Hematopoietic multipotent progenitor cell treated with erythropoietin and hydrocortisone succinate and interleukin-3 and kit ligand, for 4 days (in vitro differentiated cells): ENCODE measurements around the gene CCNF.
"Not testable (repeated sequence)": the region's sequence is repeated elsewhere in the genome, so short reads cannot be mapped to it uniquely, and the experiment has no call there.

Experiments
- DNase-seq: peaks from one replicate; pipeline ENCODE4 v3.0.0-alpha.2; 2015

CCNF gene, protein sequence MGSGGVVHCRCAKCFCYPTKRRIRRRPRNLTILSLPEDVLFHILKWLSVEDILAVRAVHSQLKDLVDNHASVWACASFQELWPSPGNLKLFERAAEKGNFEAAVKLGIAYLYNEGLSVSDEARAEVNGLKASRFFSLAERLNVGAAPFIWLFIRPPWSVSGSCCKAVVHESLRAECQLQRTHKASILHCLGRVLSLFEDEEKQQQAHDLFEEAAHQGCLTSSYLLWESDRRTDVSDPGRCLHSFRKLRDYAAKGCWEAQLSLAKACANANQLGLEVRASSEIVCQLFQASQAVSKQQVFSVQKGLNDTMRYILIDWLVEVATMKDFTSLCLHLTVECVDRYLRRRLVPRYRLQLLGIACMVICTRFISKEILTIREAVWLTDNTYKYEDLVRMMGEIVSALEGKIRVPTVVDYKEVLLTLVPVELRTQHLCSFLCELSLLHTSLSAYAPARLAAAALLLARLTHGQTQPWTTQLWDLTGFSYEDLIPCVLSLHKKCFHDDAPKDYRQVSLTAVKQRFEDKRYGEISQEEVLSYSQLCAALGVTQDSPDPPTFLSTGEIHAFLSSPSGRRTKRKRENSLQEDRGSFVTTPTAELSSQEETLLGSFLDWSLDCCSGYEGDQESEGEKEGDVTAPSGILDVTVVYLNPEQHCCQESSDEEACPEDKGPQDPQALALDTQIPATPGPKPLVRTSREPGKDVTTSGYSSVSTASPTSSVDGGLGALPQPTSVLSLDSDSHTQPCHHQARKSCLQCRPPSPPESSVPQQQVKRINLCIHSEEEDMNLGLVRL

DNA sequence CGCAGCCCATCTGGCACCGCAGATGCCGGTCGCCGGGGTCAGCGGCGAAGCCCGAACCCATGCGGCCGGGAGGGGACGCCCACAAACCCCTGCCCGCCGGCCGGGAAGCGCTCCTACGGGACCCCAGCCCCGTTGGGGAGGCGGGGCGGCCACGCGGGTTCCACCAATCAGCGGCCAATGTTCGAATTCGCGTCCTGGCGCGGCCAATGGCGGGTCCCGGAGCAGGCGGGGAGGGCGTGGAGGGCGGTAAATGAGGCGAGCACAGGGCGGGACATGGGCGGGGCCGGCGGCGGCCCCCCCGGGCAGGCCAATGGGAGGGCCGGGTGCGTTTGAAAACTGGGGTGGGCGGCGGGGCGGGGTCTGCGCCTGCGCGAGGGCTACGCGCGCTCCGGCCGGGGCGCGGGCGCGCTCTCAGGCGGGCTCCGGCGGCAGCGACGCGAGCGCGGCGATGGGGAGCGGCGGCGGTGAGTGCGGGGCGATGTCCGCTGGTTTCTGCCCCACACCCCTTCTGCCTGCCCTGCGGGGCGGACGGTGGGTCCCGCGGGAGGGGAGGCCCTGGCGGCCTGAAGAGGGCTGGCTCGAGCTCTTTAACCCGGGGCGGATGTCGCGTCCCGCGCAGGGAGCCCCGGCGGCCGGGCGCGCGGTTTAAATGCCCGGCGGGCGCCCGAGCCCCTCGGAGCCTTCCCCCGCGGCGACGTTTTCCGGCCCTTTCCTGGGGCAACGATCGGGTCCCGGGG, at the start of gene CCNF:
CCNF (plus strand) TSS at position 414 of the 737 bp plus-strand sequence; CDS start at position 449, 35 bp downstream.
- DNase-seq: peak; percentile 98

GRCh38 chr16:2383501-2383900, 45.7 kb upstream of the CCNF start:
- DNase-seq: no peak

- DNase-seq: peak; percentile 5
These were observed 44.8 kb upstream of the CCNF start for GRCh38 chr16:2384426-2384825.

- DNase-seq: no peak
These were observed 43.9 kb upstream of the CCNF start for GRCh38 chr16:2385190-2385836.

GRCh38 chr16:2385982-2386381, 43.3 kb upstream of the CCNF start:
- DNase-seq: not testable (repeated sequence)

GRCh38 chr16:2386990-2387389, 42.3 kb upstream of the CCNF start:
- peak; percentile 18 for DNase-seq

- DNase-seq: no peak
These were observed 40.9 kb upstream of the CCNF start for GRCh38 chr16:2388139-2388874.

- DNase-seq: no peak
These were observed 40.3 kb upstream of the CCNF start for GRCh38 chr16:2388875-2389433.

DNA sequence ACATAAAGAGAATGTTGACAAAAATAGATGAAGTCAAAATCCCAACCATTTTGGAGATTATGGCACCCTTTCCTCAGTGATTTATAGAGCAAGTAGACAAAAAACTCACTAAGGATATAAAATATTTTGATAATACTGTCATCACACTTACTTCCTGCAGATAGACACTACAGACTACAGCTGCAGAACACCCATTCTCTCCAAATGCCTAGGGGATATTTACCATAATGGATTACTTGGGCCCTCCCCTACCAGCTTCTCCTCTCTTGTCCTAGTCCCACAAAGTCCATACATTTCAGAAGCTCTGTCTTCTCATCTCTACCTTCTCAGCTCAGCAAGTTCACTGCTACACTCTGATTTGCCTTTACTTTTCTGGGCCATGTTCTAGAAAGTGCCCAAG, 37.2 kb upstream of the CCNF start:
- no peak for DNase-seq

DNA sequence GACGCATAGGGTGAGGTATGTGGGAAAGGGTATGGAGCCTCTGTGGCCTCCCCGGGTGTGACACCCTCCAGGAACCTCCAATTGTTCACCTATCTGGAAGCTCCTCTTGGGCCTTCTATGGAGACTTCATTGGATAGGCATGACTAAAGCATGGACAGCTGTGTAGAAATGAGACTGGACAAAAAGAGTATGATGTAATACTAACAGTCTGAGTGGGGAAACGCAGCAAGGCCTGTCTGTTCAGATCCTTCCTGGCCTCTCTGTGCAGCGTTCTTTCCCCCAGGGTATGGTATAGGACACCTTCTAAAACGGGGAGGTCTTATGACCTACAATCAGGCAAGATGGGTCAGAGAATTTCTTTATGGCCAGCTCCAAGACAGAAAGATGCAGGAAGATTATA, 30.7 kb upstream of the CCNF start:
- no peak for DNase-seq

GRCh38 chr16:2404099-2404498, 25.1 kb upstream of the CCNF start:
- no peak for DNase-seq

DNA sequence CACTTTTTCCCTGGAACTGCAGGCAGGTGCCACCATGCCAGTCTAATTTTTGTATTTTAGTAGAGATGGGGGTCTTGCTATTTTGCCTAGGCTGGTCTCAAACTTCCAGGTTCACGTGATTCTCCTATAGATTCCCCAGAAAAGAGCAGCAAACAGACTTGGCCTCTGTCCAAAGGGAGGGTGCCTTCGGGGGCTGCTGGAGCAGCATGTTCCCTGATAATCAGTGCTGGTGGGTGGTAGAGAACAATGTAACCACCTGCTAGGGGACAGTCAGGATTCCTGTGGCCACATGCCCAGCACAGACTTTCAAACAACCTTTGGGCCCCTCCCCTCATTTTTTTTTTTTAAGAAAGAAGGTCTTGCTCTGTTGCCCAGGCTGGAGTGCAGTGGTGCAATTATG, 14.2 kb upstream of the CCNF start:
- DNase-seq: no peak

DNA sequence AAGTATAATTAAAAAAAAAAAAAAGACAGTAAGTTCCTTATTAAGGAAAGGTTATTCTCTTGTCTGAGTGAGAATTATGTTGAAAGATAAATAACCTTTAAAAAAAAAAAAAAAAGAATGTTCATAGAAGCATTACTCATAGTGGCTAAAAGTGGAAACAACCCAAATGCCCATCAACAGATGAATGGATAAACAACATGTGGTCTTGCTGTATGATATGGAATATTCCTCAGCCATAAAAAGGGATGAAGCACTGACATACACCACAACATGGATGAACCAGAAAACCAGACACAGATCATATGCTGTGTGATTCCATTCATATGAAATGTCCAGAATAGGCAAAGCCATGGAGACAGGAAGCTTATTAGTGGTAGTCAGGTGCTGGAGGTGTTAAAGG, 9.2 kb upstream of the CCNF start:
- no peak for DNase-seq

DNA sequence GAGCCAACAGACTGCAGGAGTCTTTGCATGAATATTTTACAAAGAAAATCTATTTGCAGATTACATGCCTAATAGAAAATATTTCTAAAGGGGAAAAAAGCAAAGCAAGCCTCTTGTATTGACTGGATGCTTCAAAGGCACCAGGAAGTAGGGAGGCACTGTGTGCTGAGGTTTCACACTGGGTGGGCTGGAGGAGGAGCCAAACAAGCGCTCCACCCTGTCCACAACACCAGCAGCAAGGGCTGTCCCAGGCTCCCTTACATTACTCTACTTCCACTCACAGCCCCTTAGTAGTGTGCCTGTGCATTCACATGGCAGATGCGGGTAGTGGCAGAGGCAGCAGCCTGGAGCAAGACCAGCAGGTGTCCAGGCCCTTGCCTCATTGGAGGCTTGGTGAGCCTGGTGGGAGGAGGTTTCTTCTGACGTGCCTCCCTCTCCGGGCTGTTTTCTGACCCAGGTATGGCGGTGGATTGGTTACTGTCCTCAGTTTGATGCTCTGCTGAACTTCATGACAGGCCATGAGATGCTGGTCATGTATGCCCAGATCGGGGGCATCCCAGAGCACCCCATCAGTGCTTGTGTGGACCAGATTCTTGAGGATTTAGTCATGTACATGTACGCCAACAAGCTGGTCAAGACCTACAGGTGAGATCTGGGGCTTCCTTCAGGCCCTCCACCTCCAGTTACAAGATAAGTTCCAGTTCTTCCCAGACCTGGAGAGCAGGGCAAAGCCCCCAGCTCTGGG, 7.0 kb upstream of the CCNF start:
- peak; percentile 23 for DNase-seq

DNA sequence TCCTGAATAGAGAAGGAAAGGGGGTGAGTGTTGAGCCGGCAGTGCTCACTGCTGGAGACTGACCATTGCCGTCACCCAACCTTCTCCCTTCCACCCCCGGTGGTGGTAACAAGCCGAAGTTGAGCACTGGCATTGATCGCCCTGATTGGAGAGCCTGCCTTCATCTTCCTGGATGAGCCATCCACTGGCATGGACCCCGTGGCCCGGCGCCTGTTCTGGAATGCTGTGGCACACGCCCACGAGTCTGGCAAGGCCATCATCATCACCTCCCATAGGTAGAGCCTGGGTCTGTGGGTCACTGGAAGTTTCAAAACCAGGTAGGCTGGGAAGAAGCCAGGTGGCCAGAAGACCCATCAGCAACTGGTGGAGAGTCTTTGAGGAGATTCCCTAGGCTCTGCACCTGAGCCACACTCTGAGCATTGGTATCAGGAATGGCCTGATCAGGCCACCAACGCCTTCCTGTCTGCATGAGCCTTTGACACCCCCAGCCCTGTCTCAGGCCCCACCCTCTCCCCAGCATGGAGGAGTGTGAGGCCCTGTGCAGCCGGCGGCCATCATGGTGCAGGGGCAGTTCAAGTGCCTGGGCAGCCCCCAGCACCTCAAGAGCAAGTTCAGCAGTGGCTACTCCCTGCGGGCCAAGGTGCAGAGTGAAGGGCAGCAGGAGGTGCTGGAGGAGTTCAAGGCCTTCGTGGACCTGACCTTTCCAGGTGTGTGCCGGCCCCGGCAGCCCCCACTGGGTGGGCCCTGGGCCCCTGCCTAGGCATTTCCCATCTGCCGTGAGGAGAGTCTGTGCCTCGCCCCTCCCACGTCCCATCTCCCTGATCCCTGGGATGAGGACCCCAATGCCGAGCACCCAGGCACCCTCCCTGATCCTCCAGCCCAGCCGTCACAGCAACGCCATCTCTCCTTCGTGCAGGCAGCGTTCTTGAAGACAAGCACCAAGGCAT, 4.9 kb upstream of the CCNF start:
- no peak for DNase-seq

DNA sequence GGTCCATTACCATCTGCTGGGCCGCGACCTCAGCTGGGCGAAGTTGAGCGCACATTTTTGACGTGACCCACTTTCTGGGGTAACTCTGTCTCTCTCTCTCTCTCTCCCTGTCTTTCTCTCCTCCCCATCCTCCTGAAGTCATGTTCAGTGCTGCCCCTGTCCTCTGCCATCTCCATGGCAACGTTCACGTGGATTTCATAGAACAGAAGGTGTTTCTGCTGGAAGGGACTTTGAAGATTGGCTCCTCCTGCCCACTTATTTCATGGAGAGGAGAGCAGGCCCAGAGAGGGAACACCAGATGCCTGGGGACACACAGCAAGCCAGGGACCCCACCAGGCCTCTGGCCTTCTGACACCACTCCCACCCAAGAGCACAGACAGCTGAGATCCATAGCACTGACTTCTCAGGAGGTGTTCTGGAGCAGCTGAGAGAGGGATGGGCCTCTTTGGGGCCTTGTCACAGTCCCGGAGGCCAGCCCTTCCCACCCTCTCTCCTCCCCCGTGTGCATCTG, 4.2 kb upstream of the CCNF start:
- no peak for DNase-seq

DNA sequence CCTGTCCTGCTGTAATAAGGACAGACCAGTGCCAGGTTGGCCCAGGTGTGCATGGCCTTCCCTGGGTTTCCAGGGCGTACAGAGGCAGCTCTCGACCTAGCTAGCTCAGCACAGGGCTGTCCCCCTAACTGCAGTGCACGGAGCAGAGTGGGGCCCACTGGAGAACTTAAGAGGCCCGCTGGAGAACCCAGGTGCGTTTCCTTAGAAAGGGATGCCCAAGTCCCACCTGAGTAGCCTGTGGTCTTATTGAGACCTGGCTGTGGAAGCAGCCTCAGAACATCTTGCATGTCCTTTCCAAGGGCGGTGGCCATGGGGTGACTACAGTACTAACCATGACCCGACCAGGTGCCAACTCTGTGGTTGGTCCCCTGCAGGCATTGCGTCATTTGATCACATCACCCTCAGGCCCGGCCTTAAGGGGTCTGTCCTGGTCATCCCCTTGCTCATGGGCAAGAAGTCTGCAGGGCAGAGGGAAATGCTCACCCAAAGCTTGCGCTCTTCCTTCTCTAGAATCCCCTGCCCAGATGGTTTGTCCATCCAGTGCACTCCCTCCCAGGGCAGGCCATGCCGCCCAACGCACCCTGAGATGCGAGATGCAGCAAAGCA, 3.3 kb upstream of the CCNF start:
- no peak for DNase-seq

DNA sequence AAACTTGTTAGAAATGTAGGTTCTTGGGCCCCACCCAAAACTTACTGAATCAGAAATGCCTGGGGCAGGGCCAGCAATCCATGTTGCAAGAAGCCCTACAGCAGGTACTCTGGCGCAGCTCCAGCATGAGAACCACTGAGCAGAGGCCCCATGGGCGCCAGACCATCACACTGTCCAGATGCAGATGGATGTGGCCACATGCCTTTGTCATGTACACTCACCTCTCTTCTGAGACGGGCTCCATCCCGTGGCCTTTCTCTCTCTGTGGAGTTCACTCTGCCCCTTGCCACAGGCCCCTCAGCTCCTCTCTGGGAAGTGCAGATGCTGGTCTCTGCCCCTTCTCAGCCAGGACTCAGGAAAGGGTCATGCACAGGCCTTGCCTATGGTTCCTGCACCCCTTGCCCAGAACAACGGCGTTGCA, 2.3 kb upstream of the CCNF start:
- DNase-seq: no peak

DNA sequence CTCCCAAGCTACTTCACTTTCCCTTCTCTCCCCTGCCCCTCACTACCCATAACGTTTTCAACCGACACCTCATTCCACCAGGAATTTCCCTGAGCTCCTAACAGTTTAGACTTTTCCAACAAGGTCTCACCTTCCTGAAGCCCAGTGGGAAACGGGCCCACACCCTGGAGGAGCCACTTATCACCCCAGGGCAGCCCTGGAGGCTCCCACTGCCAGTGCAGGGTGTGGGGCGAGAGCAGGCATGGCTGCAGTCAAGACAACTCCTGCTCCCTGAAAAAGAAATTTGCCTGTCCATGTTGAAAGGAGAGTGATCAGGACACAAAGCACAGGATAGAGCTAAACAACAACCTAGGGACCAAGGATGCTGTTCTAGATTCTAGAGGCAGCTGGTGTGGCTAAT, 1.7 kb upstream of the CCNF start:
- no peak for DNase-seq
